Testis (tissue), 2 donors: ENCODE data around the gene BRI3BP.

Experiments used
- CTCF ChIP-seq, 3 experiments: fragments of 450-650 bp in 2 of 3; fragments of 200-600 bp in 1 of 3; sonication (generic) in 1 of 3; IDR thresholded peaks; one replicate each; pipeline ENCODE4 v1.5.1; 2016 to 2019; ENCODE audit warnings: antibody characterized with exemption in 3 of 3, mild to moderate bottlenecking in 2 of 3, moderate library complexity in 1 of 3
- POLR2A ChIP-seq: fragments of 450-650 bp; IDR thresholded peaks from one replicate; pipeline ENCODE4 v1.6.1; 2017; ENCODE audit warnings: antibody characterized with exemption, mild to moderate bottlenecking, moderate library complexity

DNA sequence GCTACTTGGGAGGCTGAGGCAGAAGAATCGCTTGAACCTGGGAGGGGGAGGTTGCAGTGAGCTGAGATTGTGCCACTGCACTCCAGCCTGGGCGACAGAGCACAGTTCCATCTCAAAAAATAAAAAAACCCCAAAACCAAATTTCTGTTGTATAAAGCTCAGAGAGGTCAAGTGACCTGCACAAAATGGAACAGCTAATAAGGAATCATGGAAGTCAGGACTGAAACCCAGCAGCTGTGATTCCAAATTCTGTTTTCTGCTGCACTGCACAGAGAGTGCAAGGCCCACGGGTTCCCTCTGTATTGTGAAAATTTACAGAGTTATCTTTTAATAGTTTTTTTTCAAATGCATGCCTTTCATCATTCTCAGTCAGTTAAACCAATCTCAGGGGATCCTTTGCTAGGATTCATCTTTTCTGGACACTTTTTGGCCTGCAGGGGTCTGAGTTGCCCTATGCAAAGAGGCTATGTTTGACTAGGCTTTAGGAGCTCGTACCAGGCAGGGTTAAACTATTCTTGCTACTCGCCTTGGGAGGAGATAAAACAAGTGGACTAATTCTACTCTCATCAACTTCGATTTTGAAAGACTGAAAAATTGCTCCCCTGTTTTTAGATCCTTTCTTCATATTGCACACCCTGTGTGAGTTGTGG lies 45.7 kb downstream of the BRI3BP start:
- TF ChIP-seq POLR2A (no peak), CTCF (IDR thresholded peaks at IDR 0.05) (no peak)
